Measurements from ENCODE around the gene ATP6V1B1. TPM values are rescaled to one million over a fixed set of nuclear protein-coding genes. Genes with fewer than 3 reads are reported as not detected.

ATP6V1B1 gene
- total and polyA plus RNA-seq, 8 donors = 1.4 to 17.0 (median 2.8) TPM

DNA sequence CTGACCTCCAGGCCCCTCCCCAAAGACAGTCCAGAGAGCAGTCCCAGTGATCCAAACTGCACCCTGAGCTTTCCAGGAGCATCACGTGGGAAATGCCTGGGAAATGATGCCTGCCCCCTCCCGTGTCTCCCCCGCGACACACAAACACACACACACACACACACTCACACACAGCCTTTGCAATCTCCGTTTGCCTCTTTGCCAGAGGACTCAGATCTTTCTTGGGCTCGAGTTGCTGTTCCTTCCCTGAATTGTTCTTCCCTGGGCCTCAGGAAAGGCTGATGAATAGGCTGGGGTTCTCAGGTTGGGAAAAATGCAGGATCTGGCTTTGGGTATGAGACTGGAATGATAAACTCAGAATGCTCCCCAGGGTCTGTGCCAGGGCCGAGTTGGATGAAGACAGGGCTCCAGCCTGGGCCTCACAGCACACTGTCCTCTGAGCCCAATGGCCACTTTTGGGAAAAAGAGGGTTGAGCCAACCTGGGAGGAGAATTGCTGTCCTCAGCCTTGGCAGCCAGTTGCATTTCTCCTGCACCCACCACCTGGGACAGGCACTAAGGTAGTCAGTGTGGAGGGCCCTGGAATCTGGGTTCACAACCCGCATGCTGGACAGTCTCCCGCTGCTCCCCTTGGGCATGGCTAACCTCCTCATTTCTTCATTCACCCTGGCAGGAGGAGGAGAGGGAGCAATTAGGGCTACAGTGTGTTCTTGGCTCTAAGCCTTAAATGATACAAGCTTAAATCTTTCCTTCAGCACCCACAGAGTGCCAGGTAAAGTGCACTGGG is 43.9 kb upstream of the ATP6V1B1 start:
- Histone ChIP-seq H3K4me3 (no peak overlapping the region), H3K27me3 (peaks cover 0 to 2% (median 0%) of the 10 kb centered on the region in 4 donors), H3K36me3 (no peaks in the 10 kb centered on the region), H3K27ac (no peak overlapping the region), H3K9me3 (no peaks in the 10 kb centered on the region), H3K4me1 (peaks cover 0 to 6% (median 0%) of the 10 kb centered on the region in 3 donors)
- intact Hi-C loops (cut with DNase I) = no loop called here
- no peak for DNase-seq
- TF ChIP-seq CTCF (IDR thresholded peaks at IDR 0.05) = no peak
- 79 to 81% methylated on average over 9 of the region's 9 CpGs for WGBS, 2 donors
- no peak for ATAC-seq
- no peak for FAIRE-seq

DNA sequence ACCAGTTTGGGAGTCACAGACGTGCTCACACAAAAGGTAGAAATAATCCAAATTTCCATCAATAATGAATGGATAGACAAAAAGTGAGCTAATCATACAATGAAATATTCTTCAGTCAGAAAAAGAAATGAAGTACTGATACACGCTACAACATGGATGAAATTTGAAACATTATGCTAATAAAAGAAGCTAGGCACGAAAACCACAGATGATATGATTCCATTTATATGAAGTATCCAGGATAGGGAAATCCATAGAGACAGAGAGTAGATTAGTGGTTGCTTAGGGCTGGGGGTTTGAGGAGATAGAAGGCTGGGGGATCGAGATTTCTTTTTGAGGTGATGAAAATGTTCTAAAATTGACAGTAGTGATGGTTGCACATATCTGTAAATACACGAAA is 43.0 kb upstream of the ATP6V1B1 start:
- H3K4me3 ChIP-seq = no peak overlapping the region
- intact Hi-C loops (cut with DNase I) = no loop called here
- H3K27ac ChIP-seq = no peak overlapping the region
- no peaks in the 10 kb centered on the region for H3K9me3 ChIP-seq
- DNase-seq (no peak), FAIRE-seq (no peak), ATAC-seq (no peak)
- TF ChIP-seq CTCF (IDR thresholded peaks at IDR 0.05) = no peak
- no peaks in the 10 kb centered on the region for H3K27me3 ChIP-seq
- no peaks in the 10 kb centered on the region for H3K36me3 ChIP-seq
- 75 to 83% methylated on average over 5 of the region's 5 CpGs for WGBS, 2 donors
- H3K4me1 ChIP-seq = no peaks in the 10 kb centered on the region

DNA sequence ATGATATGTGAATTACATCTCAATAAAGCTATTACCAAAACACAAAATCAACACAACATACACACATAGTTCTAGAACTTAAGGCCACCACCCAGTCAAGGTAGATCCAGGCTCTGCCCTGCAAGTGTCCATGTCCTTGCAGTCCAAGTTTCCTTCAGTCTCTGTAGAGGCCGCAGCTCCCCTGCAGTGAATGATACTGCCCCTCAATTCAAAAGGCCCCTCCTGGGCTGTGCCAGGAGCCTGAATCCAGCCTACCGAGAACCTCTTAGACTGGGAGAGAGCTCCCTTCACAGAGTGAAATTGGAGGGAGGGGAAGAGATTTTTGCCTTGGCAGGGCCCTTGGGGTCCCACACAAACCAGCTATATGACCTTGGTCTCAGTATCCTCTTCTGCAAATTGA is 42.5 kb upstream of the ATP6V1B1 start:
- no peaks in the 10 kb centered on the region for H3K27me3 ChIP-seq
- TF ChIP-seq CTCF (IDR thresholded peaks at IDR 0.05) = no peak
- no peak overlapping the region for H3K4me3 ChIP-seq
- FAIRE-seq = no peak
- intact Hi-C loops (cut with DNase I) = no loop called here
- H3K9me3 ChIP-seq = no peaks in the 10 kb centered on the region
- DNase-seq = no peak
- H3K36me3 ChIP-seq = no peaks in the 10 kb centered on the region
- no peak for ATAC-seq
- WGBS, 2 donors = 82 to 88% methylated on average over 2 of the region's 2 CpGs
- no peak overlapping the region for H3K27ac ChIP-seq
- H3K4me1 ChIP-seq = no peaks in the 10 kb centered on the region

- FAIRE-seq = no peak
- WGBS, 2 donors = 76% methylated on average over 4 of the region's 4 CpGs
- Histone ChIP-seq H3K27me3 (no peaks in the 10 kb centered on the region), H3K4me1 (no peaks in the 10 kb centered on the region), H3K4me3 (no peak overlapping the region), H3K36me3 (no peaks in the 10 kb centered on the region), H3K27ac (no peak overlapping the region), H3K9me3 (no peaks in the 10 kb centered on the region)
- no peak for ATAC-seq
- peak in 1 of 6 donors; percentile 45 for DNase-seq
- intact Hi-C loops (cut with DNase I) = no loop called here
- no peak for TF ChIP-seq CTCF (IDR thresholded peaks at IDR 0.05)
Observed at GRCh38 chr2:70894765-70895164, 40.9 kb upstream of the ATP6V1B1 start.

DNA sequence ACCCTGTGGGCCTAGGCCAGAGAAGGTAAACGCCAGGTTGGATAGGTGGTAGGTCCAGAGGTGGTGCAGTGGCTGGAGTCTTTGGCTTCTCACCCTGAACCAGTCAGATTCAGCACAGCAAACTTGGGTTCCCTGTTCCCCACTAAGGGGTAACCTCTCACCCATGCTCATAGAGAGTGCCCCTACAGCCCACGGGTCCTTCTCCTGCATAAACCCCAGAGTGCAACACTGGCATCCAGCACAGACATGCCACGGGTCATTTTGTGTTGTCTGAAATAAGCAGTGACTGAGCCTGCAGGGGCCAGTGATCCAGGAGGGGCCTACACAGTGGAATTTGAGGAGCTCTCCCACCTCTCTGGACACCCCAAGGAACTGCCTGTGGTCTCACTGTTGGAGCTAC is 40.5 kb upstream of the ATP6V1B1 start:
- Histone ChIP-seq H3K4me3 (no peak overlapping the region), H3K36me3 (no peaks in the 10 kb centered on the region), H3K27ac (no peak overlapping the region), H3K9me3 (no peaks in the 10 kb centered on the region), H3K4me1 (no peaks in the 10 kb centered on the region), H3K27me3 (no peaks in the 10 kb centered on the region)
- ATAC-seq (no peak), DNase-seq (peak in 1 of 6 donors; percentile 26), FAIRE-seq (no peak)
- WGBS, 2 donors = 68 to 77% methylated on average over 3 of the region's 3 CpGs
- TF ChIP-seq CTCF (IDR thresholded peaks at IDR 0.05) = no peak
- intact Hi-C loops (cut with DNase I) = no loop called here

Data from pancreas (tissue), 10 donors.